Activated CD4-positive, alpha-beta T cell treated with anti-CD3 and anti-CD28 coated beads for 48 hours (primary cell): ENCODE measurements around the gene TMEM217.
A peak's percentile ranks its signal among the peaks of the same experiment; 100 is the strongest.

ENCODE experiments used
- DNase-seq: peaks from one replicate; pipeline ENCODE4 v3.0.0-alpha.2; 2020

TMEM217 gene

DNA sequence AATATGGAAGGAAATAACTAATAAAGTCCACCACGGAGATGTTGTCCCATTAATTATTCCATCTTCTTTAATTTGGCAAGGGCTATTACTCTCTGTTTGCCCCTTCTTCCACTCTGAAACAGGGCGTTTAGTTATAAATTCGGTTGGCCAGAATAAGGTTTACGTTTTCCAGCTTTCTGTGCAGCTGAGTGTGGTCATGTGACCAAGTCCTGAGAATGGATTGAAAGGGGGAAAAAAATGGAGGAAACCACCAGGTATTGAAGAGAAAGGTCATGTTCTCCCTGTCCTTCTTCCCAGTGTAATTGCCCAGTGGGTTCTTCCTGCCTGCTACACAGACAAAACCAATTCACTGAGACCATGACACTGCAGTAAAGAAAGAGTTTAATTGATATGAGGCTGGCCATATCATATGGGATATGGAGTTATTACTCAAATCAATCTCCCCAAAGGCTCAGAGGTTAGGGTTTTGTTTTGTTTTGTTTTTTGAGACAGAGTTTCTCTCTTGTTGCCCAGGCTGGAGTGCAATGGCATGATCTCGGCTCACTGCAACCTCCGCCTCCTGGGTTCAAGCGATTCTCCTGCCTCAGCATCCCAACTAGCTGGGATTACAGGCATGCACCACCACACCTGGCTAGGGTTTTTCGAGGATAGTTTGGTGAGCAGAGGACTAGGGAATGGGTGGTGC is 14.7 kb downstream of the TMEM217 start:
- no peak for DNase-seq

DNA sequence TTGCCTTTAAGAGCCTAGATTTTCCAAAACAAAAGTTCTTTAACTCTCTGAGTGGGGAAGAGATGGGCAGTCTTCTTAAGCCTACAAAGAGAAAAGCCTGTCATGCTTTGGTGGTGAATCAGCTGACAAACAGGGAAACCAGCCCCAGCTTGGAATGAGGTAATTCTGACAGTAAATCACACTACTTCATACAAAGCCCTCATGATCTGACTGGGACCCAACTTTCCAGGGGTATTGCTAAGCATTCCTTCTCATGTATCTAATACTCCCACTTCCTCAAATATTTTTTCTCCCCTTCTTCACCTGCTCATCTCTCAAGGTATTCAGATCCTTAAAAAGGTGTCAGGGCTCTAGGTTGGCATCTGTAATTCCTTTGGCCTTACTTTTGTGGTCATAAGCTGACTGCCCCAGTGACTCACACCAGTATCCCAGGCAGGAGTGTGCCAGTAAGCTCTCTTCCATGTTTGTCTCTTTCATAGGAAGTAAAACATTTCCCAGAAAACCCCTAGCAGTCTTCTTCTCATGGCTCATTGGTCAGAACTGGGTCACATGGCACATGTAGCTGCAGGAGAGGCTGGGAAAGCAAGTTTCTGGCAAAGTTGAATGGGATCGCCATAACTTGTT is 15.4 kb downstream of the TMEM217 start:
- DNase-seq = peak; percentile 31

DNA sequence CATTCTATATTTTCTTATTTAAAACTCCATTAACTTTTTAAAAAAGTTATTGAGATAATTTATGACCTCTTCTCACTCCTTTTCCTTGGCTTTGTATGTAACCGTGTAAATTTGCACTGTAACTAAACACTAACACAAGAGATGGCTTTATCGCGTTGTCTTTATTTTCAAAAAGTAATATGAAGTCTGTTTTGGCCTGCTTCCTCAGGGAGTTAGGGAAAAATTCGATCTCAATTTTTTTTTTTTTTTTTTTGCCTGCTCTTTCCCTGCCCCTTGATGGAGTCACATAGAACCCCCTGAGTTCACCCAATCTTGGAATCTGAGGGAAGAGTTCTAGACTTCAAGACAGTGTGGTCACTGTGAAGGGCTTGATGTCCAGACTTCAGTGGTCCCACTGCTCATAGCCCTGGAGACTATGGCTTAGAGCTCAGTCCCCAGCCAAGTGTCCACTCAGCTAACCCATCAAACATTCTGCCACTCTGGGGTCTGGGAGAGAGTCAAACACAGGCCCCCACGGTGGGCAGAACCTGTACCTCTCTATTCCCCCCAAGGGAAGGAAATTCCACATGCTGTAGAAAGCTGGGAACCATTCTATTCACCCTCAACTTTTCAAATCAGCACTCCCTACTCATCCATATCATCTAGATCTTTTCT is 16.0 kb downstream of the TMEM217 start:
- DNase-seq = no peak

DNA sequence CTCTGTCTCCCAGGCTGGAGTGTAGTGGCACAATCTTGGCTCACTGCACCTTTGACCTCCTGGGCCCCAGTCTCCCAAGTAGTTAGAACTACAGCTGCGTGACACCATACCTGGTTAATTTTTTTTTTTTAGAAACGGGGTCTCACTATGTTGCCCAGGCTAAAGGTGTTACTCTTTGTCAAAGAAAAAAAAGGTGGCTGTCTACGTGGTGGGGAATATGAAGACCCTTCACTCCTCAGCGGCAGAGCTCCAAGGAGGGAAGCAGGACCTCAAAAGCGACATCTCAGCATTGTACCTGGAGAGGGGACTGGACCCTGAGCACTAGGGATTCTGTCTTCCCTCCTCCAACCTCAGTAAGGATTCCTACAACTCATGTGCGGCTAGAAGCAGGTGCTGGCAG is 16.8 kb downstream of the TMEM217 start:
- no peak for DNase-seq

DNA sequence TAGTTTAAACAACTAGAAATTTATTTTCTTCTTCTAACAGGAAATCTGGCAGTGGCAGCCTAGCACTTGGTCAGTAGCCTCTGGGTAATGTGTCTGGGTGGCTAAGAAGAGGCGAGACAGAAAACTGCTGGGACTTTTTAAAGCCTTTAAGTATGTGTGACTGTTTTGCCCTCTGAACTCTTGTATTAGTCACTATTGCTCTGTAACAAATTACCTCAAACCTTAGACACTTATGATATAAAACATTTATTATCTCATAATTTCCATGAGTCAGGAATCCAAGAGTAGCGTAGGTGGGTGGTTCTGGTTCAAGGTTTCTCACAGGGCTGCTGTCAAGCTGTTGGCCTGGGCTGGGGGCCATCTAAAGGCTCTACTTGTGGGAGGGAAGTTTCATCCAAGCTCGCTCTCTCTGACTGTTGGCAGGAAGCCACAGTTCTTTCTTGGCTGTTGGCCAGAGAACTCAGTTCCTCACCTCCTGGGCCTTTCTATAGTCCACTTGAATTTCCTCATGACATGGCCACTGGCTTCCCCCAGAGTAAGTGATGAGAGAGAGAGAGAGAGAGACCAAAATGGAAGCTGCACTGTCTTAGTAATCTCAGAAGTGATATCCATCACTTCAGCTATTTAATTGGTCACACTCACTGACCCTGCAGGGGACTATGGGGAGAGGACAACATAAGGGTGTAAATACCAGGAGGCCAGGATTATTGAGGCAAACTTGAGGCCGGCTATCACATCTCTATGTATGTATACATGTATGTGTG is 17.8 kb downstream of the TMEM217 start:
- peak; percentile 90 for DNase-seq

DNA sequence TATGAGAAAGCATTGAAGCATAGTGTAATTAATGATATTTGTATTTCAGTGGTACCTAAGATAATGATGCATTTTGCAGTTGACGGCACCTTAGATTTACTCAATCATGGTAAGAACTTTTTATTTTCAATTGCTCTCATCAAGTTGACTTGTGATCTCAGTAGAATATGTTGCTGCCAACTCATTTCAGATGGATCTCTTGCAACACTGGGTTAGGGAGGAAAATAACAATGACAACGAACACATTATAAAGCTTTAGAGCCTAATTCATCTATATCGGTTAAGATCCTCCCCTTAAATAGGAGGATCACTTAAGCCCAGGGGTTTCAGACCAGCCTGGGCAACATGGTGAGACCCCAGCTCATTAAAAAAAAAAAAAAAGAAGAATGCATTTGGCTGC is 18.4 kb downstream of the TMEM217 start:
- no peak for DNase-seq

DNA sequence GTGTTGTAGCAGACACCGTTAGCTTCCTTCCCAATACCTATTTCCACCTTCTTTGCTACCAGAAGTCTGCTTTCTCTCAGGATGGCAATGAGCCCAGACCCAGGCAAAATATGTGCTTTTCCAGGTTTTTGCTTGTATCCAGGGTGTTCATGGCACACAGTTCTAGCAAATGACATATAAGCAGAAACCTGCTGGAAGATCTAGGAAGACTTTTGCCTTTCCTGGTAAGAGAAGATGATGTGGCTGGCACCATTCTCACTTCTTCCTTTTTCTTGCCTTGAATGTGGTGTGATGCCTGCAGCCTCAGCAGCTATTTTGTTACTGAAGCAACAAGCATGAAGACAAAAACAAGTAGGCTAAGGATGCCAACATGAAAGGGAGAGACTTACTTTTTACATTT is 19.6 kb downstream of the TMEM217 start:
- no peak for DNase-seq

DNA sequence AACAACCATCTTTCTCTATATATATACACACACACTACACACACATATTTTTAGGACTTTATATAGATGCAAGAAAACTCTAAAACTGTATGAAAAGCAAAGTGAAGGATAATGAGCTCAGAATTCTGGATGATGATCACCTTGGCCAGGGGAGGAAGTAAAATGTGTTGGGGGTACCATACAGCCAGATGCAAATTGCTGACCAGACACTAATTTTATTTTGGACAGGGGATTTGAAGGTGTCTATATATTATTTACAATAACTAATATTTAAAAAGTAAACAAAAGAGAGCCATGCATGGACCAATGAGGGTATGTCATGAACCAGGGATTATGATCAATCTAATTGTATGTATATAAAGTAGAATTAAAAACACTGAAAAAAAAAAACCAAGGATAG is 20.2 kb downstream of the TMEM217 start:
- DNase-seq = no peak

DNA sequence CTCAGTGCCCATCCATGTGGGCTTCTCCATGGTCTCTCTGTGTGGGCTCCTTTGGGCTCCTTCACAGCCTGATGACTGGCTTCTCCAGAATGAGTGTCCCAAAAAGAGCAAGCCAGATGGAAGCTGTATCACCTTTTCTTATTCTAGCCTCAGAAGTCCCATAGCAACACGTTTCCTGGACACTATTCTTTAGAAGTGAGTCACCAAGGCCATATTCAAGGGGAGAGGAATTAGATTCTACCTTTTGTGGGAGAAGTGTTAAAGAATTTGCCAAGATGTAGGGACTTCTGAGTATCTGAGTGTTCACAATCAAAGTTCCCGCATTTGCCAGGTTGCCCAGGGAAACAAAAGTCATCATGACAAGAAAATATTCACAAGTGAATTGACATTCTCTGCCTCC is 21.0 kb downstream of the TMEM217 start:
- no peak for DNase-seq

DNA sequence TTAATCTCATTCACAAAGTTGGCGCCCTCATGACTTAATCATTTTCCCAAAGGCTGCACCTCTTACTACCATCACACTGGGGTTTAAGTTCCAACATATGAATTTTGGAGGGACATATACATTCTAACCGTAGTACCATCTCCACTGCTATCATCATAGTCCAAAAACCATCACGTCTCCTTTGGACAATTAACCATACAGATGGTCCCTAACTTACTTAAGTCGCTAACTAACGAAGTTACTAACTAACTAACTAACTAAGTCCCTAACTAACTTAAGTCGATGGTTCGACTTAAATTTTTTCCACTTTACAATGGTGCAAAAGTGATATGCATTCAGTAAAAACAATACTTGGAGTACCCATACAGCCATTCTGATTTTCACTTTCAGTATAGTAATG is 24.4 kb downstream of the TMEM217 start:
- DNase-seq = no peak

DNA sequence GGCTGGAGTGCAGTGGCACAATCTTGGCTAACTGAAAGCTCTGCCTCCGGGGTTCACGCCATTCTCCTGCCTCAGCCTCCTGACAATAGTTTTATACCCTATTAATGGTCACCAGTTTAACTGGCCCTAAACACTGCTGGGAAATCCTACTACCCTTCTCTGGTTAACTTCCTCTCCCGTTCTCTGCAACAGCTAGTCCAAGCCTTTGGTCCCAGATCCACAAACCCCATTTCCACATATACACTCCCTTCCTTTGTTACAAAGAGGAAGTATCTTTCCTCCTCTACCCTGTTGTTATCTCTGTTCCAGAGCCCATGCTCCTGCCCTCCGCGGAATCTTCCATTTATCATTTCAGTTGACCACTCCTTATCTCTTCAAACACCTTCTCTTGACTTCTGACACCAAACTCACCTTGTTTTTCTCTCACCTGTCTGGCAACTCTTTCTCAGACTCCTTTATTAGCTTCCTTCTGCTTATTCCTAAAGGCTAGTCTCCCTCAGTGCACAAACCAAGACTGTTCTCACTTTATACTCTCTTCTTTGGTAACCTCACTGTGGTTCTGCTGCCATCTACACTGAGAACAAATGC is 25.4 kb downstream of the TMEM217 start:
- DNase-seq = no peak

DNA sequence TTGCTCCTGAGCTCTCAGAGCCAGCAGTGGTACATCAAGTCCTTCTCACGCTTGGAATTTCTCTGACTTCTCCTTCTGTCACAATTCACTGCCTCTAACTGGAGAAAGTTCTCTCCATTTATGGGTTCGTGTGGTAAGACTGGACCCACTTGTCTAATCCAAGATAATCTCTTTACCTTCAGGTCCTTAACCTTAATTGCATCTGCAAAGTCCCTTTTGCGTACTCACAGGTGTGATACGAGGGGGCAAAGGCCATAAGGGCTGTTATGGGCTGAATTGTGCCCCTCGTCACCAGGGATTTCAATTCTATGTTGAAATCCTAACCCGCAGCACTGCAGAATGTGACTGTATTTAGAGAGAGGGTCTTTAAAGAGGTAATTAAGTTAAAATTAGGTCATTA is 27.8 kb downstream of the TMEM217 start:
- DNase-seq = no peak

DNA sequence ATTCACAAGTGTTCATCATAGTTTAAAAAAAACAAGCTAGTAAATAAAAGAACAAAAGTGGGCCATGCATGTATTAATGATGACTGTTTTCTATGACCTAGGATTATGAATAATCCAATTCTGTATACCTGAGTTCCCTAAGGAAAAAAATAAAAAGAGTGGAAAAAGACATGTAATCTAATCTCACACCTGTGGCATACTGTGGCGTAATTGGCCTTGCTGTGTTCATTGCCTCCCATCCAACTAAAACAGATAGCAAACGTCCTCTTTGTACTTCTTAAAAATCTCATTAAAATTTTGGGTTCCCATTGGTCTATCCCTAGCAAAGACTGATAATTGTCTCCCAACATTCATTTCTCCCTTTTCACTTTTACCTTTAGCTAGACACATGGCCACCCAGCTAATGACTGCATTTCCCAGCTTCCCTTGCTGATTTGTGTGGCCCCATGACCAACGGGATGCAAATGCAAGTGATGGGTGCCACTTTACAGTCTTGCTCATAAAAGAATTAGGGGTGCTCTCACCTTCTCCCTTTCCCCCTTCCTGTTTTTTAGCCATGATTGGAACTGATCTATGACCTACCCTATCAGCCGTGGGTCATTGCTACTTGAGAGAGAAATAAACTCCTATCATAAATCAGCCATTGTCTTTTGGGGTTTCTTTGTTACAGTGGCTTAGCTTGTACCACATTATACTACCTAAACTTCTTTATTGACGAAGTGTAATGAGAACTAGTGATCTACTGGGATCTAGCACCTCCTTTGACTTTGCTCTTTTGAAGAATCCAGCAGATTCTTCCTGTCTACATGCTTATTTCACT is 32.4 kb downstream of the TMEM217 start:
- DNase-seq = no peak

DNA sequence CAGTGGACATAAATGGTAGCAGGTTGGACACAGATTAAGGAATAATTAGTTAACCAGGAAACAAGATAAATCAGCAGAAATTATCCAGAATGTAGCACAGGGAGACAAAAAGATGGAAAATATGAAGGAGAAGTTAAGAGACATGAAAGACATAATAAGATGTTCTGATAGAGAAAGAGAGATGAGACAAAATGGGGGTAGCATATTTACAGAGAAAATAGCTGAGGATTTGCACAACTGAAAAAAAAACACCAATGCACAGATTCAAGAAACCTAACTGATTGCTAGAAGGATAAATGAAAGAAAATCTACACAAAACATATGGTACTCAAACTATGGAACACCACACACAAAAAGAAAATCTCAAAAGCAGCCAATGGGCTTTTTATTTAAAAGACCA is 35.0 kb downstream of the TMEM217 start:
- no peak for DNase-seq

DNA sequence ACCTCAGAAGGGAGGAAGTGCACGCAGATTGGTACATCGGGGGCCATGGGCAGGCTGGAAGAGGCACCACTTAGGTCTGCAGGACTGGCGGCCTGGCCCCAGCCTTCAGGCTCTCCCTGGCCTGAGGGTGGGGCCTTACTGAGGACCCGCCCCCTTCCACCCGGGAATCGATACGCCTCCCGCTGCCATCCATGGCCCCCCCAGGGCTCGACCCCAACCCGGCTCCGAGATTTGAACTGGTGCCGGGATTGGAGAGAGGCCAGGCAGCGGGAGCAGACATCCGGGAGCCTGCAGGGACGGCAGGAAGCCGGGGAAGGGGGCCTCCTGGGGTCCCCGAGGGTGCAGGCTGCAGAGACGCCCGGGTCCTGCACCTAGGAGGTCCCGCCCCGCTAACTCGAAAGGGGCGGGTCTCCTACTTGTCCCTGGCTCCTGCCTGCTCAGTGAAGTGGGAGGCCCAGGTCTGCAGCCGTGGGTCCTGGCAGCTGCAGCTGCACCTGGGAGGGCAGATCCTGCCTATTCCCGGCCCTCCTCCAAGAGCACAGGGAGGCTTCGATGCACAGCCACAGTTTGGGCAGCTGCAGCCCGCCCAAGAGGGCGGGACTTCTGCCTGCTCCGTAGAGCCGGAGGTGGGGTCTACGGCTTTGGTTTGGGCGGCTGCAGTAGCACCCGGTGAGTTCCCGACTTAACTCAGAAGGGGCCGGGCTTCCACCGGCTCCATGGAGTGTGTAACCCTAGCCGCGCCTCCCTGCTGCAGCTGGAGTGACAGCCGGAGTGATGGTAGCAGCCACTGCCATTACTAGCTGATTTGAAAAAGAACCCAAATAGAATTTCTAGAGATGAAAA is 35.6 kb downstream of the TMEM217 start:
- DNase-seq = peak; percentile 85

DNA sequence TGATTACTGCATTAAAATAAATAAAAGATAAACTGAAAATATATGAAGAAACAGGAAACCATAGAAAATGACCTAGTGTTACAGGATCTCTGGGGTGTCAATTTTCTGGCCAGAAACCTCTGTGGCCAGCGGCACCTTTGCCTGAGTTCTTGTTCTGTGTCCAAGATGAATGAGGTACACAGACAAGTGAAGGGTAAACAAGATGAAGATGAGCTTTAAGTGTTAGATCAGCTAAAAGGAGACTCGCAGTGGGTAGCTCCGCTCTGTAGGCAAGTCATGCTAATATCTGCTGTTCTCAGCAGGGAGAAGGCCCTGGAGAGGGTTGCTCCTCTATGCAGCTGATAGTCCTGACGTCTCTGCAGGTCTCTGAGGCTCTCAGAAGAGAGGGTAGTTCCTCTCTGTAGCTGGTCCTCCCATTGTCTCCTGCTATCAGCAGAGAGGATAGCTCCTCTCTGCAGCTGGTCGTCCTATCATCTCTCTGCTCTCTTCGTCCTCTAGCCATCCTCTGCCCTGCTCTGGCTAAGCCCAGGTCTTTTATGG is 36.3 kb downstream of the TMEM217 start:
- DNase-seq = no peak

DNA sequence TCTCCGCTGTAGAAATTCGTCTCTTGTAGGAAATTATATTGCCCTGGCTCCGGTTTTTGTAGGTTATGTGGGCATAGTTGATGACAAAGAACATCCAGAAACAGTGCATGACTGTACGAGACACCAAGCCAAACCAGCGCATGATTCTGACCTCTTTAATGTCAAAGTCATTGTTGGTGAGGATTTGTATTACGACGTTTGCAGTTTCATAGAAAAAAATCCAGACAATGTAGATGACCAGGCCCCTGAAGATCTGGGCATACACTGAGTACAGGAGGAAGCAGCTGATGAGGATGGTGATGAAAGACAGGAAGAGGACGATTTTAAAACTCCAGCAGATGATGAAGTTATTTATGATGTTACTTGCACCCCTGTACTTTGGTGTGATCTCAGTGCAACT is 39.4 kb downstream of the TMEM217 start:
- no peak for DNase-seq

DNA sequence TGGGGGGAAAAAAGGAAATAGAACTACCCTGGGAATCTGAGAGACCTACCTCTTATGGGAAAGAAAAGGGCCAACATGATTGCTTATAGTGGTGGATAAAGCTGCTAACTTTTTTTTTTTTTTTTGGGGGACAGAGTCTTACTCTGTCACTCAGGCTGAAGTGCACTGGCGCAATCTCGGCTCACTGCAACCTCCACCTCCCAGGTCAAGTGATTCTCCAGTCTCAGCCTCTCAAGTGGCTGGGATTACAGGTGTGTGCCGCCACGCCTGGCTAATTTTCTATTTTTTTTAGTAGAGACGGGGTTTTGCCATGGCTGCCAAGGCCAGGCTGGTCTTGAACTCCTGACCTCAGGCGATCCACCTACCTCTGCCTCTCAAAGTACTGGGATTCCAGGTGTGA is 39.9 kb downstream of the TMEM217 start:
- no peak for DNase-seq

DNA sequence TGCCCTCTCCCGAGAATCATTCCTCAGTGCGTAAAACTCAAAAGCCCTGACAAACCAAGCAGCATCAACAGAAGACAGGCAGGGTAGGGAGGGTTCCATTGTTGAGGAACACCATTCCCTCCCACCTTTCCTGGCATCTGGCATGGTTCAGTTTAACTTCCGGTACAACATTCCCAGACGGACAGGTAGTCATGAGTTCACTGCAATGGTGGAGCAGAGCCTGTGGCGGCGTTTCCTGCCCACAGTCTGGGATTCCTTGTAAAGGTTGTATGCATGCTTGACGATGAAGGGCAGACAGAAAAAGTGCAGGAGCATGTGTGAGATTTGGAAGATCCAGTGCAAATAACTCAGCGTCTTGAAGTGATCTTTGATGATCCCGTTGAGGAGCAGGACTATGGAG is 45.7 kb downstream of the TMEM217 start:
- no peak for DNase-seq

DNA sequence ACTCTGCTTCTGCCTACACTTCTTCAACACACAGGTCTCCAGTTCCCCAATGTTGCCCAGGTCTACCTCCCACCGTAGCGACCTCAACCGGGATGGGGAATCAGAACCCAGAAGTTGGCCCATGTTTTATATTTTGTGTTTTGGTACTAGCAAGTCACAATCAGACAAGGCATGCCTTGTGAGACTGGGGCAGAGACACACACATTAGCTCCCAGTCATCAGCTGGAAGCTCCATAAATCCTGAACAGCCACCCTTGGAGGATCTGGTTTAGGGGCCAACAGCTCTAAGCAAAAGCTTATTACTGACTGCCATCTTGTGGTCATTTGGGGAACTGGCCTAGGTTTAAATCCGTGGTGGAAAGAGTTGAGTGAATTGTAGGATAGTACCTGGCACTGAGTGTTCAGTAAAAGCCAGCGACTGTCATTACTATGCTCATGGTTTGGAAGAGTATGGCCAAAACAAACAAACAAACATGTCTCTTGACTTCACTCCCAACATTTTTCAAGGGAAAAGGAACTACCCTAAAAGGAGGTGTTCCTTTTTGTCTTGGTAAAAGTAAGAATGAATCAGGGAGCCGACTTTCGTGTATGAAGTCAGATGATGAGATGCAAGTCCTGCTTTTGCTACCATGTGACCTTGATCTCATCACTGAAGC is 47.5 kb downstream of the TMEM217 start:
- DNase-seq = peak; percentile 85
